8988T (cell line): ENCODE data around the gene ARSJ.
"Not testable (repeated sequence)": the region's sequence is repeated elsewhere in the genome, so short reads cannot be mapped to it uniquely, and the experiment has no call there.

Experiments
- DNase-seq: peaks from one replicate; pipeline ENCODE4 v3.0.0; 2011

The ARSJ gene

DNA sequence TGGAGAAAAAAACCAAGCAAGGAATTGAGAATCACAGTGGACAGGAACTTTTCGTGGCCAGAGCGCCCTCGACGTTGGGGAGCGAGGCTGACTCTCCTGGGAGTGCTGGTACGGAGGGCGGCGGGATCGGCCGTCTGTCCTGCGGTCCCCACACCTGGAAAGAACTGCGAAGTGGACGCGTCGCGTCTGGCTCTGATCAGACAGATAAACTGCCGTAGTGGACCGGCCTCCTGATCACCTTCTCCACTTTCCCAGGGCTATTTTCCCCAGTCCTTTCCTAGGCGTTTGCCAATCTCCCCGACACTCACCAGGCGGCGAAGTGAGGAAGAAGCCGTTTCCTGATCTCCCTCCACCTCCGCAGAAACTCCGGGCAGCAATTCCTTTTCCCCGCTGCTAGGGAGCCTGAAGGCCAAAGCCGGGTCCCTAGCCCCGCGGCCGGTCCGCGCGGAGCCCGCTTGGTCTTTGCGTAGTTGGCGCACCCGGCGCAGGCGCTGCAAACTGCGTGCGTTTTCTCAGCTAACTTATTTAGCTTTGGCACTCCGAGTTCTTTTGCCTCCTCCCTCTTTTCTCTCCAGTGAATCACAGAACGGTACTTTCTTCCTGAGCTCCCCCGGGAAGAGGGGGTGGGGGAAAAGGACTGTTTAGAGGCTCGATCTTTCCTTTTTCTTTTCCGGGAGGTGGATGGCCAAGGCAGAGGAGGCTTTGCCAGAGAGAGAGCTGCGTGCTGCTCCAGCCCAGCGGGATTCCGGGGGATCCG lies at the start of gene ARSJ:
Gene ARSJ (minus strand): TSS at position 500 of the 757 bp plus-strand sequence. CDS start 813 bp downstream, outside the sequence.
- peak; percentile 24 for DNase-seq

DNA sequence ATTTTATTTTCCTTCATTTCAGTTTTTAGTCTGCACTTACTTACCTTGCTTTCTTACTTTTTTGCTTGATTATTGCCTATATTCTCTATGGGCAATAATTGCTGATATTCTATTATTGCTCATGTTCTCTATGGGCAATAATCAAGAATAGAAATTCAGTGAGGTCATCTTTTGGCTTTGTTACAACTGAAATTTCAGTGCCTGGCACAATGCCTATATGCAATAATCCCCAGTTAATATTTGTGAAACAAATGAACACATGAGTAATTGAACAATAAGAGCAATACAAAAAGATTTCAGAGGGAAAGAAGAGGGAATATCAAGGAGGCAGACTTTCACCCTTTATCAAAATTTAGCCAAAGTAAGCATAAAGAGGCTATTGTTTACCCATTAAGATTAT lies 48.6 kb upstream of the ARSJ start:
- no peak for DNase-seq

- no peak for DNase-seq
Observed at GRCh38 chr4:114027596-114027995, 48.1 kb upstream of the ARSJ start.

DNA sequence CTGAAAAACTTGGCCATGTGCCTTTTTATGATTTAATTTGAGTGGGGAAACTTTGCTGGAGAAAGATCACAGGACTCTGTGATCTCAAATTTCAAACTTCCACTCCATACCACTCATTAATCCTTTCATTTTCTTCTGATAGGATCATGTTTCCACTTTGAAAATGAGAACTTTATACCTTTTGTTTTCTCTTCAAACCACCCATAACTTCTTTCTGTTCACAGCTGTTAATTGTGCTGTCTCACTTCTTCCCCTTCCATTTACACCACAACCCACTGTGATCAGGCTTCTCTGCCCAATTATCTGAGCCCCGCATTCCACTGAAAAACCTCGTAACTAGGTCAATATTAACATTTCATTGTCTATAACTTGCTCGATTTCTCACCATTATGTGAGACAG lies 47.0 kb upstream of the ARSJ start:
- no peak for DNase-seq

DNA sequence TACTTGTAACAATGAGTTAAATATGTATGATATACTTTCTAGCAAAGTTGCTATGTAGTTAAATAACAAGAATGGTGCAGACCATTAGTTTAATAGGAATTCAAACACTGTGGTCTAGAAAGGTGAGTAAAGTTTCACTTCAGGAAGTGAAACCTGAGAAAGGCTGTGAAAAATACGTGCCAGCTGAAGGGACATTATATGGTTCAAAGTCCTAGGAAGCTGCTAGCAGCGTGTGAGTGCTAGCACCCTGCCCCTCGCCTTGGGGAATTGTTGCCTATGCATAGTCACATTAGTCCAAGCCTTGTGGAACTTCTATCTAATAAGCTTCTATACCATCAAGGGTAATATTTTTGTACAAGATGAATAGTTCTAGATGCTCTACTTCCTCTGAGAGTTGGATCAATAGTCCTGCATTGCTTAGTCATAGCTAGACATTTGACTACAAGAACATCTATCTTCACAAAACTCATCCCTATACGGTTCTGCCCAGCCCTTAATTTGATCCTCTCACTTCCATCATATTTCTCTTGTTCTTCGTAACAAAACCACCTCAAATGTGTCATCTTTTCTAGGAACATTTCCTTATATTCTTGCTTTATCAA lies 45.8 kb upstream of the ARSJ start:
- DNase-seq: no peak

DNA sequence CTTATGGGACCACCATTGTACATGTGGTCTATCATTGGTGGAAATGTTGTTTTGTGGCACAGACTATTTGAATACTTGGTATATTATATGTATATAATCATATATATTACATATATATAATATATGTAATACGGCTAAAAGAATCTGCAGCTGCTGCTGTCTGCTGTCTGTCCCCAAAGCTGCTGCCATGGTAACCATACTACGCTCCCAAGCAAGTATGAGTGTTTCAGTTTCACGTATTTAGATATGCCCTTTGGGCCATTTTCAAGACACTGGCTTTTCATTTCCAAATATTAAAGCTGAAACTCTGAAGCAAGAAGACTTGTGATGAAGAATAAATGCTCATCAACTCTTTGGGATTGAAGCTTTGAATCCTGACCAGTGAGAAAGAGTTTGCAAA lies 42.0 kb upstream of the ARSJ start:
- no peak for DNase-seq

GRCh38 chr4:114019969-114020358 lies 40.5 kb upstream of the ARSJ start:
- no peak for DNase-seq

DNA sequence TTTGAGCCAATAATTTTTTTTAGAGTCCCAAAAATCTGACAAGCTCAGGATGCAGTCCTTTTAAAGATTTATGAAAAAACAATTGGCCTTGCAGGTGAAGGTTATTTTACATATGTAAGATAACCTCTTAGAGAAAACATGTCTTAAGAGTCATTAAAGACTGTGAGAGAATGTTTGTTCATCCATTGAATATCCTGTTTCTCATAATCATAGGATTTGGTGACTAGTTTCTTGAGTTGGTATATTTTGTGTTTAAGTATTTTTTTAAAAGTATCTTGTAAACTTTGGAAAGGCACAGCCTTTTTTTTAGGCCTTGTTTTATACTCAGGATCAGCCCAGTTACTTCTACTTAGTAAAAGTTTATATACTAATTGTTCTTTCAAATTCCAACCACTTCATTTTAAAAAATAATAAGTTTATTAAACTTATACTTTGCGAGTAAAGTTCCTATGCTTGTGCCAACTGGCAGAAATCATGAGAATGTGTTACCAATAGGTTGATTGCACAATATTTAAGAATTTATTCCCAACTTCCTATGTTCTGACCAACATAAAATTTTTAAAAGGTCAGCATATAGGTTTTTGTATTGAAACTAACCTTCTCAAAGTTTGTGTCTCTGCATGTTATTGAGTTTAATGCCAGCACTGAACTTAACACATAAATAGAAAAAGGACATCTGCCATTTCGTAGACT lies 40.0 kb upstream of the ARSJ start:
- no peak for DNase-seq

DNA sequence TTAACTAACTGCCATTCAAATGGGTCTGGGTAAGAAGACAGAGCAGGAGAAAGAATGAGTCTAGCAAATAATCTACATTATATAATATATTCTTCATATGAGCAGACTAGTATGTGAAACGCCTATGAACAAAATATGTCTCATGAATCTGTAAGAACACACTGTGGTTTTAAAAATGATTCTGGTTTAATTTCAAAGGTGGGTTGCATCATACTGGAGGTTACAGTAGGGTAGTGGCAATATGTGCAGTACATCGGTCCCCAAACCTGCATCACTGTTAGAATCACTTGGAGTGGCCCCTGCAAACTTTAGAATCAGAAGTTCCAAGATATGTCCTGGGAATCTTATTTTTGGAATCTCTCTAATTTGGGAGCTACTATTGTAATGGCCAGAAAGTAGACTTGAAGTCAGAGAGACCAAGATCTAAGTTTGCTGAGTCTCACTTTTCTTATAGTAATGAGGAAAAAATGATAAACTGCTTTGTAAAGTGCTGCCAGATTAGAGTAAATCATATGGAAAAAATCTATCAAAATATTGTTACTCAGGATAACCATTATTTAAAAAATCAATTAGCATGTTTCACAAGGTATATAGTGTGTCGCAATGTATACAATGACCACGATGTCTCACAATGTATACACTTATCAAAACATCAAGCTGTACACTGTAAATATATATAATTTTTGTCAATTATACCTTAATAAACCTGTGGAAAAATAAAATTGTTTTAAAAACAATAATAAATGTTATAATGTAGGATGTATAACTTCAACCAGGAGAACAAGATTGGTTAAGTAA lies 37.9 kb upstream of the ARSJ start:
- DNase-seq: no peak

GRCh38 chr4:114015444-114015899 lies 36.0 kb upstream of the ARSJ start:
- no peak for DNase-seq

DNA sequence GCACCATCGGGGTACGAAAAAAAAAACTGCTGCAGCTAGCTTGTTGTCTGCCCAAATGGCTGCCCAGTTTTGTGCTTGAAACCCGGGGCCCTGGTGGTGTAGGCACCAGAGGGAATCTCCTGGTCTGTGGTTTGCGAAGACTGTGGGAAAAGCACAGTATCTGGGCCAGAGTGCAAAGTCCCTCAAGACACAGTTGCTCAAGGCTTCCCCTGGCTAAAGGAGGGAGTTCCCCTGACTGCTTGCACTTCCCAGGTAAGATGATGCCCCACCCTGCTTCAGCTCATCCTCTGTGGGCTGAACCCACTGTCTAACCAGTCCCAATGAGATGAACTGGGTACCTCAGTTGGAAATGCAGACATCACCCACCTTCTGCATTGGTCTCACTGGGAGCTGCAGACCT lies 33.8 kb upstream of the ARSJ start:
- not testable (repeated sequence) for DNase-seq

DNA sequence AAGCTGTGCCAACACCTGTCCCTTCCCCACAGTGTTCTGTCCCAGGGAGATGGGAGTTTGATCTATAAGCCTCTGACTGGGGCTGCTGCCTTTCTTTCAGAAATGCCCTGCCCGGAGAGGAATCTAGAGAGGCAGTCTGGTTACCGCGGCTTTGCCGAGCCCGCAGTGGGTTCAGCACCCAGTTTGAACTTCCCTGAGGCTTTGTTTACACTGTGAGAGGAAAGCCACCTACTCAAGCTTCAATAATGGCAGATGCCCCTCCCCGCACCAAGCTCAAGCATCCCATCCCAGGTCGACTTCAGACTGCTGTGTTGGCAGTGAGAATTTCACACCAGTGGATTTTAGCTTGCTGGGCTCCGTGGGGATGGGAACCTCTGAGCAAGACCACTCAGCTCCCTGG lies 33.3 kb upstream of the ARSJ start:
- DNase-seq: no peak

- no peak for DNase-seq
Observed at GRCh38 chr4:114005569-114006442, 26.4 kb upstream of the ARSJ start.

DNA sequence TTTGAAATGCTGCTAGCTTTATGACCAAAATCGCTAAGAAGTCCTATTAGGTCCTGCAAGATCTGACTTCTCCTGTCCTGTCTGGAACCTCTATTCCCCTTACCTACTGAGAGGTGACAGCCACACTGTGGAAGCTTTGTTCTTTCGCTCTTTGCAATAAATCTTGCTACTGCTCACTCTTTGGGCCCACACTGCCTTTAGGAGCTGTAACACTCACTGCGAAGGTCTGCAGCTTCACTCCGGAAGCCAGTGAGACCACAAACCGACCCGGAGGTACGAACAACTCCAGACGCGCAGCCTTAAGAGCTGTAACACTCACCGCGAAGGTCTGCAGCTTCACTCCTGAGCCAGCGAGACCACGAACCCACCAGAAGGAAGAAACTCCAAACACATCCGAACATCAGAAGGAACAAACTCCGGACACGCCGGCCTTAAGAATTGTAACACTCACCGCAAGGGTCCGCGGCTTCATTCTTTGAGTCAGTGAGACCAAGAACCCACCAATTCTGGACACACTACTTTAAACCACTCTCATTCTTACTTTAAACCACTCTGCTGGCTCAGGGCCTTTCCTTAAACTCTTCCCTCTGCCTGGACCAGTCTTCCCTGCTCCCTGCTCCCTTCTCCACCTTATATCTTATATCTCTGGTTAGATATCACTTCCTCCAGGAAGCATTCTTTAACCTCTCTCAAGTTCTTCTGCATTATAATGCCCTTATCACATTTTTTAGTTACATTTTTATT lies 25.2 kb upstream of the ARSJ start:
- DNase-seq: not testable (repeated sequence)

DNA sequence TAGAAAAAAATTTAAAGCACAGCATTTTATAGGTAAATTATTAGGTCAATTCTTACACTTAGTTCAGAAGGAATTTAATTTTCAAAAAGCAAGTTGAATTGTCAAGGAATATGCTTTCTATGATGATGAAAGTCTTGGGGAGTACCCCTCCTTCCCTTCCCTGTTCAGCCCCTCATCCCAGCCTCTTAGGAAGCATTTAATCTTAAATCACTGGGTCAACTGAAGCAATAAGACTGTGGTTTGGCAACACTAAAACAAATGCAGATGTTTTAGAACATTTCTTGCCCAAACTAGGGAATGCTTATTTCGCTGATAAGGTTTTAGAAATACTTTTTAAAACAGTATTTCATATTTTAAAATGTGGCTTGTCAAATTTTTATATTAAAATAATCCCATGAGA lies 19.1 kb upstream of the ARSJ start:
- DNase-seq: no peak

GRCh38 chr4:113998079-113998478 lies 18.6 kb upstream of the ARSJ start:
- no peak for DNase-seq

DNA sequence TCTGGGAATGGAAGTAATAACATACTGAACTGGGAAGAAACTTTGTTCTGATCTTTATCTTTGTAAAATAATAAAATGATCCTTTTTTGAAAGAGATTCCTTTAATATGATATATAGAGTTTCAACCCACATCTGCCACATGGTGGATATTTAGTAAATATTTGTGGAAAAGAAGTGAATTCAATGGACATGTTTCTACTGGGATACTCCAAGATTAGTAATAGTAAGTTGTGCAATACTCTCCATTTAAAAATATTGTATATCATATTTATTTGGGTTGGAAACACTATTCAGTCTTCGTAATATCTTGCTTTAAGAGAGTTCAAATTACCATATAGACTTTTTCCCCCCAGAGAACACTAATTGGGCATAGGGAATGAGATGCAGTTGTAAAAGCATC lies 17.8 kb upstream of the ARSJ start:
- DNase-seq: no peak

GRCh38 chr4:113996599-113997177 lies 17.2 kb upstream of the ARSJ start:
- no peak for DNase-seq

- DNase-seq: no peak
Observed at GRCh38 chr4:113993887-113994286, 14.4 kb upstream of the ARSJ start.

DNA sequence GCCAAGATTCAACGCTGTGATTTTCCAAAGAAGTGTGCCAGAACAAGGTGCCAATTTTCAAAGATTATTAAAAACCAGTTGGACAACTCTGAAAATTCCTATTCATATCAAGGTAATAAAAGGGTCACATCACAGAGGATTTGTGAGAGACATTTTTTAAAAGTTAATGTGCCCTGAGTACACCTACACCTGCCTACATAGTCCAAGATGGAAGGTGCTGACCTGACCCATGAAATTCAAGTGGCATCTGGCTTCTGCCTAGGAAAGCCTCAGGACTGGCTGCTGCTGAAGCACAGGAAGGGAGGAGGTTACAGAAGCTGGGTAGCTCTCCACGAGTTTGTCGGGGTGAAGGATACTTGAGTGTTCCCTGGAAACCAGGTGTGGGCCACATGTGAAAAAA lies 11.4 kb upstream of the ARSJ start:
- DNase-seq: no peak

DNA sequence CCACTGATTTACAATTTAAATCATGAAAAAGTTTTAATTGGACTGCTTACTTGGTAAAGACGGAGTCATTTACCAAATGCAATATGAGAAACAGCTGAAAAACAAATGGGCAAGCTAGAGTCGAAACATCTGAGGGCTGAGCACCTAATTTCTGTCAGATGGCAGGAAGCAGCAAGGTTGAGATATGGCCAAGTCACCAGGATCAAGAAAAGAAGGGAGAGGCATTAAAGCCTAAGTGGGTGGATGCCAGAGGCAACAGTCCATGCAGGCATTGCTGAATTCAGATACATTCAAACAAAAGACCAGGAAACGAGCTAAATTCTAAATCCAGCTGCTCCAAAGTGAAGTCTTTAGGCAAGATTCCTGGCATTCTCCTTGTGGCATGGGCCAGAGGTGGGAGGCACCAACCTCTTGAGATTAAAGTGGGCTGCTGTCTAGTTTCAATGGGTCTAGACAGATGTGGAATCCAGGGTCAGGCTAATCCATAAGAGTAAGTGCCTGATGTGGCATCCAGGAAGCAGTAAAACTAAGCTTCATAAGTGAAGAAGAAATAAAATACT lies 8.0 kb upstream of the ARSJ start:
- DNase-seq: no peak
